ENCODE data around the gene TNP1. TPM values are rescaled to one million over a fixed set of nuclear protein-coding genes. Genes with fewer than 3 reads are reported as not detected.

The TNP1 gene
- total and polyA plus RNA-seq, 2 donors from 2014 or later: not detected

DNA sequence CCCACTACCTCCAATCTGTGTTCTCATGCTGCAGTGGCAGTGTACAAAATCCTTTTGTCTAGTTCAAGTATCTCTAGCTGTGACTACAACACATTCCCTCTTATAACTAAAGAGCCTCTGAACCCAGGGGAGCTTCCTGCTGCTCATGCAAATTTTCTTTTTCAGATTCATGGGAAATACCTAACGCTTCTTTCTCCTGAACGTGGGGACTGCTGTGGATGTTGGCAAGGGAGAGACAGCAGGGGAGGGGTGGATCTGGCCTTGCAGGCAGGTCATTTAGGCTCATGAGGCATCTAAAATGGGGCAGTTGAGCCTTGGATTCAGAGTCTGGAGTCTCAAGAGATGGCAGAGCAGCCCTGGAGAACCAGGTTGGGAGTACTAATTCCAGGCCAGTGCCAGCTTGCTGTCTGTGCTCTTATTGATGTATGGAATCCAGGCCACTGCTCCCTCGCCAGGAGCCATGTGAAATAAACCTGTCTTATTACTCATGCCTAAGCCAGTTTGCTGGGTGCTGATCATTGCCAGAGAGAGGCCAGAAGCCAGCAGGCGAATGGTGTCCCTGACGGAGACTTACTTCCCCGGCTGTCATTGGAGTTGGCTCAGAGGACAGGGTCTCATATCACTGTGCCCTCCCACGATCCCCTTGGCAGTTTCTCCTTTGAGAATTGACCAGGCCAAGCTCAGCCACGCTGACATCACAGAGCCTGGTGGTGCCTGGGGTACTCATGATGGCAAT is 29.2 kb upstream of the TNP1 start:
- Histone ChIP-seq H3K4me3 (ENCODE audit: low read length in 3 of 3) (no peak overlapping the region), H3K27ac (ENCODE audit: low read depth in 2 of 2, low read length in 2 of 2) (no peak overlapping the region), H3K9me3 (ENCODE audit: control insufficient read depth in 2 of 3, insufficient read depth in 1 of 3, low read length in 3 of 3) (peaks cover 0 to 4% (median 0%) of the 10 kb centered on the region in 3 donors), H3K9ac (ENCODE audit: low read length in 3 of 3) (no peak overlapping the region), H3K36me3 (ENCODE audit: control insufficient read depth in 2 of 3, insufficient read depth in 3 of 3, low read length in 3 of 3) (no peaks in the 10 kb centered on the region), H3K27me3 (ENCODE audit: control insufficient read depth, insufficient read depth, low read length) (no peaks in the 10 kb centered on the region), H3K4me1 (ENCODE audit: control insufficient read depth in 2 of 3, insufficient read depth in 2 of 3, low read depth in 1 of 3, low read length in 3 of 3) (no peaks in the 10 kb centered on the region)
- FAIRE-seq (no peak), DNase-seq (no peak)
- TF ChIP-seq, protein P1, sequence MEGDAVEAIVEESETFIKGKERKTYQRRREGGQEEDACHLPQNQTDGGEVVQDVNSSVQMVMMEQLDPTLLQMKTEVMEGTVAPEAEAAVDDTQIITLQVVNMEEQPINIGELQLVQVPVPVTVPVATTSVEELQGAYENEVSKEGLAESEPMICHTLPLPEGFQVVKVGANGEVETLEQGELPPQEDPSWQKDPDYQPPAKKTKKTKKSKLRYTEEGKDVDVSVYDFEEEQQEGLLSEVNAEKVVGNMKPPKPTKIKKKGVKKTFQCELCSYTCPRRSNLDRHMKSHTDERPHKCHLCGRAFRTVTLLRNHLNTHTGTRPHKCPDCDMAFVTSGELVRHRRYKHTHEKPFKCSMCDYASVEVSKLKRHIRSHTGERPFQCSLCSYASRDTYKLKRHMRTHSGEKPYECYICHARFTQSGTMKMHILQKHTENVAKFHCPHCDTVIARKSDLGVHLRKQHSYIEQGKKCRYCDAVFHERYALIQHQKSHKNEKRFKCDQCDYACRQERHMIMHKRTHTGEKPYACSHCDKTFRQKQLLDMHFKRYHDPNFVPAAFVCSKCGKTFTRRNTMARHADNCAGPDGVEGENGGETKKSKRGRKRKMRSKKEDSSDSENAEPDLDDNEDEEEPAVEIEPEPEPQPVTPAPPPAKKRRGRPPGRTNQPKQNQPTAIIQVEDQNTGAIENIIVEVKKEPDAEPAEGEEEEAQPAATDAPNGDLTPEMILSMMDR (IDR thresholded peaks at IDR 0.05; ENCODE audit: borderline replicate concordance, extremely low read depth, insufficient read depth): no peak
- intact Hi-C loops (cut with DNase I): no loop called here

DNA sequence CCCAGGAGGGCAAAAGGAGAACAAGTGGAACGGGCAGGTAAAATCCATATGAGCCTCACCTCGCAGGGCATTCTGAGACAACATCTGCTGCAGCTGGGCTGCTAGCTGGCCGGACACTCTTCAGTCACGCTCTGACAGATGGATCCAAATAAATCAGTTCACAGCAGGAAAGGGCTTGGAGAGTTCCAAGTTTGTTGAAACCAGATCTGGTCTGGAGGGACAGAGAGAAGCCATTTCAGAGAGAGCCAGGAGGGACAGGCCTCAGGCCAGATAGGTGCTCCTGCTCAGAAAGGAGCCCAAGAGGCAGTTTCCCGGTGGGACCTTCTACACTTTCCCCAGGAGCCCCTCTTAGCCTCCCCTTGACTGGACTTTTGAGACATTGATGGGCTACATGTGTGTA is 28.2 kb upstream of the TNP1 start:
- intact Hi-C loops (cut with DNase I): no loop called here
- Histone ChIP-seq H3K27ac (ENCODE audit: low read depth in 2 of 2, low read length in 2 of 2) (no peak overlapping the region), H3K36me3 (ENCODE audit: control insufficient read depth in 2 of 3, insufficient read depth in 3 of 3, low read length in 3 of 3) (no peaks in the 10 kb centered on the region), H3K27me3 (ENCODE audit: control insufficient read depth, insufficient read depth, low read length) (no peaks in the 10 kb centered on the region), H3K9ac (ENCODE audit: low read length in 3 of 3) (no peak overlapping the region), H3K4me1 (ENCODE audit: control insufficient read depth in 2 of 3, insufficient read depth in 2 of 3, low read depth in 1 of 3, low read length in 3 of 3) (no peaks in the 10 kb centered on the region), H3K9me3 (ENCODE audit: control insufficient read depth in 2 of 3, insufficient read depth in 1 of 3, low read length in 3 of 3) (peaks cover 0 to 4% (median 0%) of the 10 kb centered on the region in 3 donors), H3K4me3 (ENCODE audit: low read length in 3 of 3) (no peak overlapping the region)
- DNase-seq: peak in 3 of 5 donors; percentile 12 to 29 (median 28)
- no peak for FAIRE-seq
- TF ChIP-seq, protein P1 (IDR thresholded peaks at IDR 0.05; ENCODE audit: borderline replicate concordance, extremely low read depth, insufficient read depth): no peak

DNA sequence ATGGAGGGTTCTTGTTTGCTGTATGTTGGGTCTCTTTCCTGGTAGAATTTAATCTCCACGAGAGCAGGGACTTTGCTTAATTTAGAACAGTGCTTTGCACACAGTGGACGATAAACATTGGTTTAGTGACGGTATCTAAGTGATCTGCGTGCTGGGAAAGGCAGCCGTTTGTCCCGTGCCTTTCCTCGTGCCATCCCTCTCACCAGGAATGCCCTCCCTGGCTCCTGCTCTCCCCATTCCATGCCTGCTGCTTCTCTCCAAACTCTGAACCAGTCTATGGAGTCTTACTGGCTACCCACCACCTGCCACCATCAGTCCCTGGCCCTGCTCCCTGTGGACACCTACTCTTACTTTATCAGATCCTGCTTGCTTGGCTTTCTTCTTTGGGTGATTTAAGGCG is 27.3 kb upstream of the TNP1 start:
- H3K9ac ChIP-seq (ENCODE audit: low read length in 3 of 3): no peak overlapping the region
- H3K36me3 ChIP-seq (ENCODE audit: control insufficient read depth in 2 of 3, insufficient read depth in 3 of 3, low read length in 3 of 3): no peaks in the 10 kb centered on the region
- no peaks in the 10 kb centered on the region for H3K27me3 ChIP-seq (ENCODE audit: control insufficient read depth, insufficient read depth, low read length)
- TF ChIP-seq, protein P1 (IDR thresholded peaks at IDR 0.05; ENCODE audit: borderline replicate concordance, extremely low read depth, insufficient read depth): no peak
- no peak for FAIRE-seq
- H3K4me1 ChIP-seq (ENCODE audit: control insufficient read depth in 2 of 3, insufficient read depth in 2 of 3, low read depth in 1 of 3, low read length in 3 of 3): no peaks in the 10 kb centered on the region
- intact Hi-C loops (cut with DNase I): no loop called here
- no peak overlapping the region for H3K4me3 ChIP-seq (ENCODE audit: low read length in 3 of 3)
- no peak overlapping the region for H3K27ac ChIP-seq (ENCODE audit: low read depth in 2 of 2, low read length in 2 of 2)
- peaks cover 0 to 4% (median 0%) of the 10 kb centered on the region in 3 donors for H3K9me3 ChIP-seq (ENCODE audit: control insufficient read depth in 2 of 3, insufficient read depth in 1 of 3, low read length in 3 of 3)
- no peak for DNase-seq
